Erythroblast (primary cell): ENCODE measurements around the gene ZNF467.

Experiments
- GATA1 ChIP-seq: IDR thresholded peaks from 2 replicates; pipeline ENCODE4 v1.6.1; 2011; ENCODE audit warnings: low read depth, mild to moderate bottlenecking, control low read depth, low read length, moderate library complexity
- POLR2A ChIP-seq: IDR thresholded peaks from 2 replicates; pipeline ENCODE4 v1.6.1; 2011; ENCODE audit warnings: mild to moderate bottlenecking, low read length

GRCh38 chr7:149770728-149771636 is 2.4 kb downstream of the ZNF467 start:
- TF ChIP-seq POLR2A, result no peak
- TF ChIP-seq GATA1, result no peak
